ENCODE data around the gene NAV1. TPM values are rescaled to one million over a fixed set of nuclear protein-coding genes. Genes with fewer than 3 reads are reported as not detected.

NAV1 gene
- total and polyA plus RNA-seq, 2 of the 8 experiments (the other 6 are each of a cell fraction or from before 2014, with no cell fraction given): 9.9 to 42.7 TPM

GRCh38 chr1:201575912-201576311, 37.0 kb downstream of the NAV1 start:
- H2BK15ac ChIP-seq (ENCODE audit: low read length): no peak overlapping the region
- no peak overlapping the region for H4K91ac ChIP-seq (replicated peaks; ENCODE audit: insufficient read length, low read length)
- FAIRE-seq (no peak), DNase-seq (ENCODE audit: low read depth in 1 of 2, low spot score in 2 of 2) (no peak)
- H3K9me3 ChIP-seq (ENCODE audit: insufficient read depth in 2 of 2, low read depth in 1 of 2, low read length in 1 of 2): no peaks in the 10 kb centered on the region
- CTCF ChIA-PET (ENCODE audit: partially characterized antibody): interaction anchor here (0.6 to 0.9 kb wide), 2 partner anchors 156 to 374 kb away, joined by 3 read pairs; no protein-coding TSS in a partner anchor
- H4K20me1 ChIP-seq (replicated peaks in 1 of 2; ENCODE audit: control insufficient read depth in 1 of 2, insufficient read depth in 2 of 2, low read length in 2 of 2): no peaks in the 10 kb centered on the region
- H2BK12ac ChIP-seq (ENCODE audit: low read depth, low read length): no peak overlapping the region
- H3K23me2 ChIP-seq (ENCODE audit: low read depth, low read length): no peaks in the 10 kb centered on the region
- no peak overlapping the region for H2BK120ac ChIP-seq (replicated peaks; ENCODE audit: low read depth, low read length)
- 92% methylated on average over 3 of the region's 3 CpGs; no CpG with 5 or more reads in 1 of the 2 experiments for WGBS, 2 experiments (ENCODE audit: extremely low coverage in 1 of 2, insufficient coverage in 1 of 2, insufficient read length in 1 of 2, insufficient replicate concordance in 2 of 2, low coverage in 1 of 2, low lambda C conversion rate in 2 of 2, missing lambda C conversion rate in 1 of 2)
- no peaks in the 10 kb centered on the region for H3K79me1 ChIP-seq (ENCODE audit: low read depth, low read length)
- no peaks in the 10 kb centered on the region for H3K36me3 ChIP-seq (ENCODE audit: control insufficient read depth in 2 of 4, insufficient read depth in 4 of 4, low read length in 3 of 4)
- no peak overlapping the region for H2BK5ac ChIP-seq (ENCODE audit: low read depth, low read length)
- H3K14ac ChIP-seq (ENCODE audit: insufficient read length): no peak overlapping the region
- H3K56ac ChIP-seq (replicated peaks; ENCODE audit: insufficient read length, low read depth, low read length): no peak overlapping the region
- no peak overlapping the region for H4K5ac ChIP-seq (ENCODE audit: insufficient read length, low read depth, low read length)
- POLR2A ChIA-PET (ENCODE audit: partially characterized antibody): no interaction called here
- H2AFZ ChIP-seq (ENCODE audit: low read length): no peak overlapping the region
- no peak overlapping the region for H3K4me3 ChIP-seq (ENCODE audit: extremely low read depth in 1 of 4, insufficient read depth in 2 of 4, low read depth in 3 of 4, low read length in 4 of 4)
- no peak overlapping the region for H3K4ac ChIP-seq (replicated peaks; ENCODE audit: insufficient read length, low read depth, low read length)
- H3K18ac ChIP-seq (ENCODE audit: extremely low read depth, low read length): no peak overlapping the region
- H3K9ac ChIP-seq (replicated peaks in 1 of 4; ENCODE audit: extremely low read depth in 1 of 4, low read depth in 3 of 4, low read length in 3 of 4): no peak overlapping the region
- H4K8ac ChIP-seq (ENCODE audit: extremely low read depth, insufficient read depth, low read length): no peak overlapping the region
- no peak overlapping the region for H3K23ac ChIP-seq (ENCODE audit: insufficient read length)
- H3K27ac ChIP-seq (ENCODE audit: low read depth, low read length): no peak overlapping the region
- no peaks in the 10 kb centered on the region for H3K79me2 ChIP-seq (ENCODE audit: control insufficient read depth in 1 of 2, insufficient read depth in 2 of 2, low read length in 2 of 2)
- no peak overlapping the region for H2AK5ac ChIP-seq (ENCODE audit: low read depth, low read length)
- H3K4me1 ChIP-seq (replicated peaks in 1 of 4; ENCODE audit: control insufficient read depth in 3 of 4, insufficient read depth in 4 of 4, low read length in 3 of 4): no peaks in the 10 kb centered on the region
- H3K4me2 ChIP-seq (ENCODE audit: insufficient read depth in 1 of 2, low read depth in 2 of 2, low read length in 2 of 2): no peak overlapping the region
- H2BK20ac ChIP-seq (ENCODE audit: low read length): no peak overlapping the region
- no peaks in the 10 kb centered on the region for H3K27me3 ChIP-seq (replicated peaks in 1 of 4; ENCODE audit: control insufficient read depth in 3 of 4, extremely low read depth in 1 of 4, insufficient read depth in 3 of 4, low read length in 3 of 4)
- TF ChIP-seq PHF8 (conservative IDR thresholded peaks at IDR 0.05; ENCODE audit: low read depth, low read length): no peak
- no peak for TF ChIP-seq SP4 (IDR thresholded peaks at IDR 0.05; ENCODE audit: low read length)
- no peak for TF ChIP-seq CHD2 (IDR thresholded peaks at IDR 0.05; ENCODE audit: low read length)
- no peak for TF ChIP-seq SP2 (IDR thresholded peaks at IDR 0.05; ENCODE audit: low read length)
- TF ChIP-seq SIX5 (IDR thresholded peaks at IDR 0.05; ENCODE audit: low read depth, low read length): no peak
- TF ChIP-seq RFX5 (IDR thresholded peaks at IDR 0.05; ENCODE audit: borderline replicate concordance, low read depth, low read length): no peak
- no peak for TF ChIP-seq CEBPB (IDR thresholded peaks at IDR 0.05; ENCODE audit: low read depth, low read length)
- no peak for TF ChIP-seq EGR1 (IDR thresholded peaks at IDR 0.05; ENCODE audit: borderline replicate concordance, low read depth, low read length)
- TF ChIP-seq ATF2 (IDR thresholded peaks at IDR 0.05; ENCODE audit: low read length): no peak
- no peak for TF ChIP-seq KDM5A (IDR thresholded peaks at IDR 0.05; ENCODE audit: low read length)
- no peak for TF ChIP-seq HDAC2 (IDR thresholded peaks at IDR 0.05; ENCODE audit: borderline replicate concordance in 1 of 2, low read depth in 2 of 2, low read length in 2 of 2)
- no peak for TF ChIP-seq ZNF274 (IDR thresholded peaks at IDR 0.05; ENCODE audit: borderline replicate concordance, extremely low read depth, low read length)
- no peak for TF ChIP-seq ASH2L (IDR thresholded peaks at IDR 0.05; ENCODE audit: low read length)
- no peak for TF ChIP-seq HDAC6 (IDR thresholded peaks at IDR 0.05; ENCODE audit: low read depth, low read length)

Measured in H1 (cell line).